Spleen (tissue), 7 donors: Measurements from ENCODE around the gene OCEL1.

Experiments used
- POLR2A ChIP-seq, 3 donors: fragments of 450-650 bp; IDR thresholded peaks; one replicate each; pipeline ENCODE4 v1.5.1; 2017; ENCODE audit warnings: antibody characterized with exemption in 3 of 3, mild to moderate bottlenecking in 1 of 3
- TF ChIP-seq, protein P1 (sequence below), 11 experiments: fragments of 200-600 bp in 7 of 11; fragments of 450-650 bp in 4 of 11; sonication (generic) in 4 of 11; IDR thresholded peaks in 8 of 11; conservative IDR thresholded peaks in 3 of 11; 1 replicate in 7 of 11; 2 replicates in 4 of 11; pipeline versions ENCODE4 v1.4.0 to v1.8.0; 2016 to 2021; ENCODE audit warnings: antibody characterized with exemption in 11 of 11, inconsistent platforms in 4 of 11, mild to moderate bottlenecking in 1 of 11
- donor health status: DM: no; HTN: no; CAD: no; lungs with moderate emphysema.
- donor health status: DM: no; HTN: no; CAD: no.
- donor health status: DM: no; HTN: no; CAD: no.

DNA sequence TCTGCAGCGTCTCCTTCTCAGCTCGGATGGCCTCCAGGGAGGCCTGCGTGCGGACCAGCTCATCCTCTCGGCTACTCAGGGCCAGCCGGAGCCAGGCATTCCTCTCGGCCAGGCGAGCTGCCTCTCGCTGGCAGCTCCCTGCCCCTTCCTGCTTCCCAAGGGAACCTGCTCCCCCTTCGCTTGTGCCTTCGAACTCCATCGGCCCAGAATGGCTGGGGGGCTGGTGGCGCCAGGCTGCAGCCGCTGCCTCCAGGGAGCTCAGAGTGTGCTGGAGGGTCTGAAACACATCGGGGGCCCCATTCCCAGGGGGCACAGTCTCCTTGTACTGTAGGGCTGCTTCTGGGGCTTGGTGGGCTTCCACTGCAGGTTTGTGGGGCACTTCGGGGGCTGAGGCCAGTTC lies 36.5 kb downstream of the OCEL1 start:
- TF ChIP-seq, protein P1, sequence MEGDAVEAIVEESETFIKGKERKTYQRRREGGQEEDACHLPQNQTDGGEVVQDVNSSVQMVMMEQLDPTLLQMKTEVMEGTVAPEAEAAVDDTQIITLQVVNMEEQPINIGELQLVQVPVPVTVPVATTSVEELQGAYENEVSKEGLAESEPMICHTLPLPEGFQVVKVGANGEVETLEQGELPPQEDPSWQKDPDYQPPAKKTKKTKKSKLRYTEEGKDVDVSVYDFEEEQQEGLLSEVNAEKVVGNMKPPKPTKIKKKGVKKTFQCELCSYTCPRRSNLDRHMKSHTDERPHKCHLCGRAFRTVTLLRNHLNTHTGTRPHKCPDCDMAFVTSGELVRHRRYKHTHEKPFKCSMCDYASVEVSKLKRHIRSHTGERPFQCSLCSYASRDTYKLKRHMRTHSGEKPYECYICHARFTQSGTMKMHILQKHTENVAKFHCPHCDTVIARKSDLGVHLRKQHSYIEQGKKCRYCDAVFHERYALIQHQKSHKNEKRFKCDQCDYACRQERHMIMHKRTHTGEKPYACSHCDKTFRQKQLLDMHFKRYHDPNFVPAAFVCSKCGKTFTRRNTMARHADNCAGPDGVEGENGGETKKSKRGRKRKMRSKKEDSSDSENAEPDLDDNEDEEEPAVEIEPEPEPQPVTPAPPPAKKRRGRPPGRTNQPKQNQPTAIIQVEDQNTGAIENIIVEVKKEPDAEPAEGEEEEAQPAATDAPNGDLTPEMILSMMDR (IDR thresholded peaks at IDR 0.05 in 8 of 11, conservative IDR thresholded peaks at IDR 0.05 in 3 of 11), result no peak
- TF ChIP-seq POLR2A (IDR thresholded peaks at IDR 0.05), result no peak
